B cell (primary cell): Measurements from ENCODE around the gene NT5M. TPM values are rescaled to one million over a fixed set of nuclear protein-coding genes. Genes with fewer than 3 reads are reported as not detected.
"Not testable (repeated sequence)": the region's sequence is repeated elsewhere in the genome, so short reads cannot be mapped to it uniquely, and the experiment has no call there.

Source experiments
- ATAC-seq: fragments of 200-7000 bp; cut with Tn5 transposase; one replicate; pipeline ENCODE4 v1.10.0; 2021; ENCODE audit warnings: low read depth, mild to moderate bottlenecking, moderate number of reproducible peaks, moderate library complexity
- CTCF ChIA-PET: fragments of 350-600 bp; sonication (Branson Sonifier 250); formaldehyde crosslinking; loops from one replicate; lab custom pipeline; 2021; ENCODE audit warnings: antibody characterized with exemption, inconsistent platforms; lab: Charles Lee
- POLR2A ChIA-PET: fragments of 350-600 bp; sonication (Branson Sonifier 250); formaldehyde crosslinking; loops from one replicate; lab custom pipeline; 2021; ENCODE audit warnings: antibody characterized with exemption; lab: Charles Lee
- DNase-seq: peaks from one replicate; pipeline ENCODE4 v3.0.0; 2013
- H2AFZ ChIP-seq: 2 replicates; pipeline ENCODE4 v1.6.1; 2012; ENCODE audit warnings: mild to moderate bottlenecking, low read depth, low read length; ENCODE audit not compliant: insufficient read depth, poor library complexity, severe bottlenecking
- H3K27ac ChIP-seq, 2 donors: 1 replicate in 1 of 2; 2 replicates in 1 of 2; pipeline ENCODE4 v1.5.1; 2012 to 2013; ENCODE audit warnings: low read length in 2 of 2, mild to moderate bottlenecking in 2 of 2, moderate library complexity in 1 of 2
- H3K27me3 ChIP-seq, 4 experiments: fragments of 200-600 bp in 1 of 4; sonication (generic) in 1 of 4; replicated peaks in 1 of 4; 1 replicate in 2 of 4; 2 replicates in 2 of 4; pipeline versions ENCODE4 v1.6.1 to v1.7.0; 2013 to 2016; ENCODE audit warnings: low read length in 3 of 4, mild to moderate bottlenecking in 2 of 4, mixed read lengths in 1 of 4, moderate library complexity in 1 of 4; ENCODE audit not compliant: insufficient read depth in 4 of 4, control insufficient read depth in 3 of 4; ENCODE audit errors: control extremely low read depth in 1 of 4
- H3K36me3 ChIP-seq, 2 experiments: replicated peaks in 1 of 2; 1 replicate in 1 of 2; 2 replicates in 1 of 2; pipeline versions ENCODE4 v1.6.1 to v1.7.1; 2013; ENCODE audit warnings: low read length in 1 of 2; ENCODE audit not compliant: insufficient read depth in 2 of 2, control insufficient read depth in 1 of 2; ENCODE audit errors: control extremely low read depth in 1 of 2, extremely low read depth in 1 of 2
- H3K4me1 ChIP-seq, 2 donors: fragments of 200-600 bp in 1 of 2; sonication (generic) in 1 of 2; 1 replicate in 1 of 2; 2 replicates in 1 of 2; pipeline versions ENCODE4 v1.5.1 to v1.6.1; 2013 to 2017; ENCODE audit warnings: low read length in 2 of 2; ENCODE audit not compliant: control insufficient read depth in 2 of 2, insufficient read depth in 2 of 2
- H3K4me2 ChIP-seq: replicated peaks from 2 replicates; pipeline ENCODE3; 2012; ENCODE audit warnings: mild to moderate bottlenecking, low read depth, low read length; ENCODE audit not compliant: poor library complexity, severe bottlenecking
- H3K4me3 ChIP-seq, 5 experiments: fragments of 200-600 bp in 1 of 5; sonication (generic) in 1 of 5; 1 replicate in 3 of 5; 2 replicates in 2 of 5; pipeline versions ENCODE4 v1.5.1 to v1.7.0; 2011 to 2016; ENCODE audit warnings: low read length in 4 of 5, mild to moderate bottlenecking in 4 of 5, low read depth in 2 of 5, control low read depth in 1 of 5, moderate library complexity in 1 of 5; ENCODE audit not compliant: insufficient read depth in 1 of 5; ENCODE audit errors: control extremely low read depth in 1 of 5, extremely low read depth in 1 of 5
- H3K79me2 ChIP-seq: fragments of 200-600 bp; sonication (generic); one replicate; pipeline ENCODE4 v1.6.0; 2016; ENCODE audit warnings: low read length; ENCODE audit not compliant: control insufficient read depth, insufficient read depth
- H3K9ac ChIP-seq: fragments of 200-600 bp; sonication (generic); 2 replicates; pipeline ENCODE4 v1.6.1; 2017; ENCODE audit warnings: mild to moderate bottlenecking, low read length, moderate library complexity
- H3K9me3 ChIP-seq, 3 donors: one replicate each; pipeline versions ENCODE4 v1.6.1 to v1.7.1; 2013; ENCODE audit warnings: low read length in 2 of 3; ENCODE audit not compliant: control insufficient read depth in 2 of 3, insufficient read depth in 1 of 3; ENCODE audit errors: control extremely low read depth in 1 of 3
- H4K20me1 ChIP-seq: 2 replicates; pipeline ENCODE4 v1.6.0; 2012; ENCODE audit warnings: mild to moderate bottlenecking, low read length; ENCODE audit not compliant: insufficient read depth, control insufficient read depth, poor library complexity, severe bottlenecking
- H3K27ac Mint-ChIP-seq: one replicate; pipeline ENCODE4 v1.8.0; 2021; ENCODE audit warnings: mixed read lengths
- H3K27me3 Mint-ChIP-seq: one replicate; pipeline ENCODE4 v1.8.0; 2021; ENCODE audit warnings: mixed read lengths
- H3K4me1 Mint-ChIP-seq: one replicate; pipeline ENCODE4 v1.8.0; 2021; ENCODE audit warnings: mixed read lengths
- H3K4me3 Mint-ChIP-seq: one replicate; pipeline ENCODE4 v1.8.0; 2021; ENCODE audit warnings: mixed read lengths
- H3K9me3 Mint-ChIP-seq: one replicate; pipeline ENCODE4 v1.8.0; 2022; ENCODE audit warnings: mixed read lengths; ENCODE audit not compliant: insufficient read depth
- EZH2 ChIP-seq: IDR thresholded peaks from 2 replicates; pipeline ENCODE4 v1.6.1; 2012; ENCODE audit warnings: borderline replicate concordance, low read depth, mild to moderate bottlenecking, moderate library complexity, low read length; ENCODE audit not compliant: insufficient read depth, poor library complexity, severe bottlenecking
- WGBS: methylation state at CpG from one replicate; pipeline ENCODE4 v1.1.5; 2013; ENCODE audit warnings: missing lambda C conversion rate; ENCODE audit not compliant: insufficient coverage; 5-methylcytosine and 5-hydroxymethylcytosine counted together
- intact Hi-C: fragments of 100-400 bp; cut with micrococcal nuclease; formaldehyde crosslinking; loops from one replicate; pipeline ENCODE4 v1.10.0; 2022
- polyA plus RNA-seq: library from polyadenylated mRNA; depleted of rRNA; stranded (reverse); fragments of >200 nt; gene quantifications from 2 replicates; pipeline ENCODE4 v1.2.3, GENCODE V29; 2012
- total RNA-seq, 2 donors: library from RNA; stranded (reverse); fragments of 120-200 nt in 1 of 2; gene quantifications; 1 replicate in 1 of 2; 2 replicates in 1 of 2; pipeline versions ENCODE4 v1.2.3 to v1.2.4, GENCODE V29; 2013 to 2022
- TF ChIP-seq, protein P1 (sequence below): fragments of 200-600 bp; IDR thresholded peaks from one replicate; pipeline ENCODE4 v1.8.0; 2022; ENCODE audit warnings: antibody characterized with exemption, mild to moderate bottlenecking

The NT5M gene
- total and polyA plus RNA-seq, 2 donors (not counting 1 experiment from before 2014, with no cell fraction given), result 0.40 to 0.47 TPM

DNA sequence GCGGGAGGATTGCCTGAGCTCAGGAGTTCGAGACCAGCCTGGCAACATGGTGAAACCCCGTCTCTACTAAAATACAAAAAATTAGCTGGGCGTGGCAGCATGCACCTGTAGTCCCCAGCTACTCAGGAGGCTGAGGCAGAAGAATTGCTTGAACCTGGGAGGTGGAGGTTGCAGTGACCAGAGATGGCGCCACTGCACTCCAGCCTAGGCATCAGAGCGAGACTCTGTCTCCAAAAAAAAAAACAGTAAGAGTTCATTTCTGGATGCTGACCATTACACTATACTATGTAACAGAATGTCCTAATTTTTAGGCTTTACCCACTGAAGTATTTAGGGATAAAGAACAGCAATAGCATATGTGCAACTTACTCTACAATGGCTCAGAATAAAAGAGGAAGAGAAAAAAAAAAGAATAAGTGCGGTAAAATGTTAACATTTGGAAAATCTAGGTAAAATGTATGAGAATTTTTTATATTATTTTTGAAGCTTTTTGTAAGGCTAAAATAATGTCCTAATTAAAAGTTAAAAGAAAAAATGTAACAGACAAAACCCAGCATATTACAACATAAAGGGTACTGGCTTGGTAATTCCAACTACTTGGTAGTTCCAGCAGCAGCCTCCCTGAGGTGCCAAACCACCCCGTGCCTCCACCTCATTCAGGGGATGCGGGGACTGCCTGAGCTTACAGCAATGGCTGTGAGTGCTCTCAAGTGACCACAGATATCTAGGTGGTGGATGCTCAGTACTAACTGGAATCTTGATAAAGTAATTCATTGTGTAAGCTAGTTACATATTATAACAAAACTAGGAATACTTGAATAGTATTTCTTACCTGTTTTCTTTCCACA, 33.0 kb upstream of the NT5M start:
- intact Hi-C loops, result no loop called here

DNA sequence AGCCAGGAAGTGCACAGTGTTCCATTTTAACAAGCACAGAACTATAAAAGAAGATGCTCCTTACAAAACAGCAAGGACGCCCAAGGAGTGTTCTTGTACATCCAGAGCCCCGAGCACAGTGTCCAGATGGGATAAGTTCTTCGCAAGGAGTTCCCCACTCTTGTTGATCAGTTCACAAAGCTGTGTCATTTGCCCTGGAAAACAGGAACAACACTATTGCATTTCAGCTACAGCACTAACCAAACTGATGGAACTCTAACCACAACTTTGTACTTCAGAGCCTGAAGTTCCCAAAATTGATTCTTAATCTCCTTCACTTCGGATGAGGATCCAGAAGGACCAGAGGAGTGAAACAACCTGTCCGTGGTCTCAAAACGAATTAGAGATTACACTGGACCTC, 27.2 kb upstream of the NT5M start:
- DNase-seq (no peak), ATAC-seq (no peak)
- no peak overlapping the region for H3K4me3 Mint-ChIP-seq
- H3K9me3 Mint-ChIP-seq, result no peaks in the 10 kb centered on the region
- H3K27ac Mint-ChIP-seq, result no peak overlapping the region
- no peaks in the 10 kb centered on the region for H3K27me3 Mint-ChIP-seq
- POLR2A ChIA-PET, result no interaction called here
- H3K4me1 ChIP-seq, result peaks cover 13 to 14% of the 10 kb centered on the region in 2 donors
- intact Hi-C loops, result no loop called here
- WGBS, result 47% methylated on average over 6 of the region's 6 CpGs
- H3K27ac ChIP-seq, result no peak overlapping the region
- CTCF ChIA-PET, result no interaction called here
- H3K79me2 ChIP-seq, result peaks cover 77% of the 10 kb centered on the region
- no peaks in the 10 kb centered on the region for H3K27me3 ChIP-seq
- H3K4me2 ChIP-seq, result no peak overlapping the region
- no peak overlapping the region for H2AFZ ChIP-seq
- no peak overlapping the region for H3K4me3 ChIP-seq
- H3K9me3 ChIP-seq, result no peaks in the 10 kb centered on the region
- TF ChIP-seq EZH2, result no peak
- TF ChIP-seq, protein P1, sequence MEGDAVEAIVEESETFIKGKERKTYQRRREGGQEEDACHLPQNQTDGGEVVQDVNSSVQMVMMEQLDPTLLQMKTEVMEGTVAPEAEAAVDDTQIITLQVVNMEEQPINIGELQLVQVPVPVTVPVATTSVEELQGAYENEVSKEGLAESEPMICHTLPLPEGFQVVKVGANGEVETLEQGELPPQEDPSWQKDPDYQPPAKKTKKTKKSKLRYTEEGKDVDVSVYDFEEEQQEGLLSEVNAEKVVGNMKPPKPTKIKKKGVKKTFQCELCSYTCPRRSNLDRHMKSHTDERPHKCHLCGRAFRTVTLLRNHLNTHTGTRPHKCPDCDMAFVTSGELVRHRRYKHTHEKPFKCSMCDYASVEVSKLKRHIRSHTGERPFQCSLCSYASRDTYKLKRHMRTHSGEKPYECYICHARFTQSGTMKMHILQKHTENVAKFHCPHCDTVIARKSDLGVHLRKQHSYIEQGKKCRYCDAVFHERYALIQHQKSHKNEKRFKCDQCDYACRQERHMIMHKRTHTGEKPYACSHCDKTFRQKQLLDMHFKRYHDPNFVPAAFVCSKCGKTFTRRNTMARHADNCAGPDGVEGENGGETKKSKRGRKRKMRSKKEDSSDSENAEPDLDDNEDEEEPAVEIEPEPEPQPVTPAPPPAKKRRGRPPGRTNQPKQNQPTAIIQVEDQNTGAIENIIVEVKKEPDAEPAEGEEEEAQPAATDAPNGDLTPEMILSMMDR, result no peak
- peaks cover 86% of the 10 kb centered on the region for H4K20me1 ChIP-seq
- peaks cover 9 to 29% of the 10 kb centered on the region in 2 experiments for H3K36me3 ChIP-seq
- H3K4me1 Mint-ChIP-seq, result peaks cover 30% of the 10 kb centered on the region
- H3K9ac ChIP-seq, result no peak overlapping the region

More for the DNA sequence above, 33.0 kb upstream of the NT5M start:
- TF ChIP-seq, protein P1, result peak; percentile 39
- TF ChIP-seq EZH2, result no peak
- no peak for DNase-seq
- ChIA-PET POLR2A (no interaction called here), CTCF (interaction anchor here (0.8 to 1.6 kb wide), 3 partner anchors 9 to 43 kb away, joined by 4 read pairs; partner anchors contain the start of gene COPS3)
- no peak overlapping the region for H3K4me2 ChIP-seq
- H2AFZ ChIP-seq, result no peak overlapping the region
- Mint-ChIP-seq H3K9me3 (no peaks in the 10 kb centered on the region), H3K4me3 (no peak overlapping the region), H3K27ac (no peak overlapping the region), H3K4me1 (peaks cover 2% of the 10 kb centered on the region), H3K27me3 (no peaks in the 10 kb centered on the region)
- peaks cover 36% of the 10 kb centered on the region for H4K20me1 ChIP-seq
- H3K27me3 ChIP-seq, result no peaks in the 10 kb centered on the region
- H3K79me2 ChIP-seq, result peaks cover 23% of the 10 kb centered on the region
- H3K9ac ChIP-seq, result no peak overlapping the region
- no peak for ATAC-seq
- no peak overlapping the region for H3K4me3 ChIP-seq
- no peak overlapping the region for H3K27ac ChIP-seq
- WGBS, result 87% methylated on average over 4 of the region's 9 CpGs
- H3K9me3 ChIP-seq, result no peaks in the 10 kb centered on the region
- no peaks in the 10 kb centered on the region for H3K4me1 ChIP-seq
- peaks cover 17 to 67% of the 10 kb centered on the region in 2 experiments for H3K36me3 ChIP-seq

DNA sequence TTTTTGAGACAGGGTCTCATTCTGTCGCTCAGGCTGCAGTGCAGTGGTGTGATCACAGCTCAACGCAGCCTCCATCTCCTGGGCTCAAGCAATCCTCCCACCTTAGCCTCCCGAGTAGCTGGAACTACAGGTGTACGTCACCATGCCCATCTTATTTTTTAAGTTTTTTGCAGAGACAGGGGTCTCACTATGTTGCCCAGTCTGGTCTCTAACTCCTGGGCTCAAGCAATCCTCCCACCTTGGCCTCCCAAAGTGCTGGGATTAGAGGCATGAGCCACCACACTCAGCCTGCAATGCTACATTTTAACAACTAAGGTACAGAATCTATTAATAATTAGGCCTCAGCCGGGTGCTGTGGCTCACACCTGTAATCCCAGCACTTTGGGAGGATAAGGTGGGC, 25.7 kb upstream of the NT5M start:
- H3K4me3 ChIP-seq, H2AFZ ChIP-seq, H3K27me3 Mint-ChIP-seq, DNase-seq, ATAC-seq, POLR2A ChIA-PET, H3K27me3 ChIP-seq, intact Hi-C loops, H3K9me3 ChIP-seq, H3K4me2 ChIP-seq, H3K27ac ChIP-seq, H3K4me3 Mint-ChIP-seq, H3K27ac Mint-ChIP-seq, H3K9ac ChIP-seq, CTCF ChIA-PET, H3K9me3 Mint-ChIP-seq: not testable (repeated sequence)
- Histone ChIP-seq H3K79me2 (peaks cover 73% of the 10 kb centered on the region), H3K4me1 (peaks cover 20% of the 10 kb centered on the region in 2 donors), H4K20me1 (peaks cover 82% of the 10 kb centered on the region), H3K36me3 (peaks cover 9 to 24% of the 10 kb centered on the region in 2 experiments)
- peaks cover 38% of the 10 kb centered on the region for H3K4me1 Mint-ChIP-seq
- WGBS, result 98% methylated on average over 5 of the region's 5 CpGs
